GM18861 (cell line): ENCODE results near the gene CRYBA4.

Experiments
- ATAC-seq: cut with Tn5 transposase; IDR thresholded peaks from one replicate; pipeline ENCODE4 v1.9.1; 2021; ENCODE audit not compliant: unreplicated experiment

Gene CRYBA4

DNA sequence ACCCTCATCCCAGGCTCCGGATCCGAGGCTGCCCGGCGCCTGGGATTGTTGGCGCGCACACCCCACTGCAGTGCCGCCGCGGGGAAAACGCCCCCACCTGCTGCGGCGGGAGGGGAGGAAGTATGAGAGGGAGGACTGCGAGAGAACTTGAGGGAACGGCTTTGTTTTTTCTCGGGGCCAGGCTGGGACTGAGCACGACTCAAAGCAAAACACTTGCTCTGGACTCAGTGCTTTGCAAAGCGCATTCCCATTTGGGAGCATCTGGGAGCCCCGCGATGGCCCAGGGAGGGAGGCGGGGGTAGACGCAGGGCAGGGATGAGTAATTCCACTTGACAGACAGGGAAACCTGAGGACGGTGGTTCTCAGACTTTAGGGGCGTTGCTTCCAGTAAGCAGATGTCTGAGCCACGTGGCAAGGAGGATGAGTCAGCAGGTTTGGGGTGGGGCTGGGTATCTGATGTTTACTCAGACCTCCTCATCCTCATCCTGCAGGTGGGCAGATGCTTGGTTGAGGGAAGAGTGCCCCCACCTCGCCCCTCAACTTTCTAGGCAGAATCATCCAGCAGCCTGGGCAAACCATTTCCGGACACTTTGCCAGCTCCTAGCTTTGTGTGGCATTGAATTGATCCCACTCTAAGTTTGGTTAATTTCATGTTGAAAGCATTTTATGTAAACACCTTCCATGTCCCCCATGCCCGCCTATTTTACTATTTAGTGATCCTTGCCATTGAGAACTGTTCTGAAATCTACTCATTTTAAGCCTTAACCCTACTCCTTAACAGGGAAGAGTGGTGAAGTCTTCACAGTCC lies 37.1 kb downstream of the CRYBA4 start:
- ATAC-seq = no peak

DNA sequence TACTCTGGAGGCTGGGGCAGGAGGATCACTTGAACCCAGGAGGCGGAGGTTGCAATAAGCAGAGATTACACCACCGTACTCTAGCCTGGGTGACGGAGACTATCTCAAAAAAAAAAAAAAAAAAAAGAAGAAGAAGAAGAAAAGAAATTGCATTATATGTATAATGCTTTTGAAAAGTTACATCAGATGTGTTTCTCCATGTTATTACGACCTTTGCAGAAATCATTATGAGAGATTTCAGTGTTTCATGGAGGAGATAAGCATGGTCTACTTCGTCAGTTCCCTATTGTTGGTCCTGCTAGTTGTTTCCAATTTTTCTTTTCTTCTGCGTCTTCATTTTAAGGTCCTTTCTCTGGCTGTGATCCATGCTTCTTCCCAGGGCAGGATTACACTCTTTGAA lies 38.6 kb downstream of the CRYBA4 start:
- ATAC-seq = no peak

DNA sequence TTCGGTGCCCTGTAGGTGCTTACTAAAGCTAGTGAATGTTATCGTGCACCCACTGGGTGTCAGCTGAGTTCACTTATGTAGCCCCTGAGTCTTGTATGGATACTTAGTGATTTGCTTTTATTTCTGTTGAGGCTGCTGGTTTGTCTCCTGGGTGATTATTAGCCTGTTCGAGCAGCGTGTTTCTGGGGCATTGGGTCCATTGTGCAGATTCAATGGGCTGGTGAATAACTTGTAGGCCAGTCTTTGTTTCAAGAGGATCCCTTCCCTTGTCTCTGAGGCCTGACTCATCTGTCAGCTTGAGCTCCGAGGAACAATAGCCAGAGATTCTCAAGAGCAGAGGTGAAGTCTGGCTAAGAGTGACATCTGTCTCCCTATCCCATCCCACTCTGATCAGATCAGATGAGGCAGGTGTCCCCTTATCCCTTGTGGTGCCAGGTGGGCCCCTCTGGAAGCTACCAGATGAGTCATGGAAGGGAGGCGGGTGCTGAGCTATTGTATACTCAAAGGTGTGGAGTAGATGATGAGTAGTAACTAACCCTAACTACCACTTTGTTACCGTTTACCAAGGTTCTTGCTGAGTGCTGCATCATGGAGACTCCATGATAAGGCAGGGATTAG lies 39.3 kb downstream of the CRYBA4 start:
- no peak for ATAC-seq

DNA sequence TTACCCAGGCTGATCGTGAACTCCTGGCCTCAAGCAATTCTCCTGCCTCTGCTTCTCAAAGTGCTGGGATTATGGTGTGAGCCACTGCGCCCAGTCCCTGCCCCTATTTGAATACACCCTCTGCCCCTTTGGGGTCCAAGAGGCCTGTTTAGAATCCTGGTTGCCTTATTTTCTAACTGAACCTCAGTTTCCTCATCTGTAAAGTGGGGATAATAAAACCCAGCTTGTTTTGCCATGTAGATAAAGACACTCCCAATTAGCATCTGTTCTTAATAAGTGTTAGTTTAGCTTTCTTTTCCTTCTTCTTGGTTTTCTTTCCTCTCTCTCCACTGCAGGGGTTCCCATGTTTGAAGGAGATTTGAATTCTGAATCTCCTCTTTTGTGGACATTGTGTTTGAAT lies 40.4 kb downstream of the CRYBA4 start:
- ATAC-seq = no peak

DNA sequence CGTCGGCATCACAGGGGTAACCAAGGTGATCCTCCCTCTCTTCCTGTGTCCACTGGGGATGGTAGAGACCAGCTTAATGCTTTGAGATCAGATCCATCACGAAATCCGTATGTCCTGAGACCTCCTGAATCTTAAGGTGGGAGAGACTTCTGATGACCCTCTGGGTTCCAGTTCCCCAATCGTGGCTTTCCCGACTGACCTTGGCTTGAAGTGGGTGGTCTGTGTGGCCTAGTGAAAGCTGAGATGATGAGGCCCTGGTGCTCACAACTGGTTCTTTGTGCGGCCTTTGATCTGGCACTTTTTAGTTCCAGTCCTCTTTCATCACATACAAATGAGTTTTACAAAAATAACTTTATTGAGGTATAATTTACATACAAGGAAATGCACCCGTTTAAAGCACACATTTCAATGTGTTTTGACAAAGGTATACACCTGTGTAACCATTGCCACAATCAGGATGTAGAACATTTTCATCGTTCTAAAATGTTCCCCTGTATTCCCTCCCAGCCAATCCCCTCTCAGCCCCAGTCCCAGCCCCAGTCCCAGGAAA lies 41.7 kb downstream of the CRYBA4 start:
- no peak for ATAC-seq

DNA sequence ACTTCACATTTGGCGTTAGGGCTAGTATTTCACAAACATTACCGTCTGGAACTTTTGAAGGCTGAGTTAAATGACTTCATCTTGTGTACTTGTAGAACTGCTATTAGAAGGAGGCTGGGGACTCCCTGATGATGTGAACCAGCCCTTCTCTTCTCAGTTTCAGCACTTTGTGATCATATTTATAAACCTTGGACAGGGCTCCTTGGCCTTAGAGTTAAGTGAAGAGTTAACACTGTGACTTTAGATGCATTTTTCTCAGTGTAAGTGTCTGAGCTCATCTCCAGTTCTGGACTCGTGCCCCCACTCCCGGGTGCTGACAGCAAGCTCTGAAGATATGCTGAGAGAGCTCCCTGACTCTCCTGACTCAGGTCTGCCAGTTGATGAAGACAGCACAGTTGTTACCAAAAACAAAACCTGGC lies 44.1 kb downstream of the CRYBA4 start:
- no peak for ATAC-seq

DNA sequence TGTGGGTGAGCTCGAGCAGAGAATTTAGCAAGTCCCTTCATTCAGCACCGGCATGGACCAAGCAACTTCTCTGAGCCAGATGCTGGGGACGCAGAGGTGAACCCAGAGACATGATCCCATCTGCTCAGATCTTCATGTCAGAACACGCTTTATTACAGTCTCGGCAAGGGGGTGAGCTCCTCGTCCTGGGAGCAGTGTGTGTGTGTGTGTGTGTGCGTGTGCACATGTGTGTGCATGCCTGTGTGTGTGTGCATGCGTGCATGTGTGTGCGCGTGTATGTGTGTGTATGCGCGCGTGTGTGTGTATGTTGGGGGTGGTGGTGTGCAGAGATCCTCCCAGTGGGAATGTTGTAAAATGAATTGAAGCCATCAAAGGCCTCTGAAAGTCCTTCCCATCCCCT lies 45.4 kb downstream of the CRYBA4 start:
- no peak for ATAC-seq

DNA sequence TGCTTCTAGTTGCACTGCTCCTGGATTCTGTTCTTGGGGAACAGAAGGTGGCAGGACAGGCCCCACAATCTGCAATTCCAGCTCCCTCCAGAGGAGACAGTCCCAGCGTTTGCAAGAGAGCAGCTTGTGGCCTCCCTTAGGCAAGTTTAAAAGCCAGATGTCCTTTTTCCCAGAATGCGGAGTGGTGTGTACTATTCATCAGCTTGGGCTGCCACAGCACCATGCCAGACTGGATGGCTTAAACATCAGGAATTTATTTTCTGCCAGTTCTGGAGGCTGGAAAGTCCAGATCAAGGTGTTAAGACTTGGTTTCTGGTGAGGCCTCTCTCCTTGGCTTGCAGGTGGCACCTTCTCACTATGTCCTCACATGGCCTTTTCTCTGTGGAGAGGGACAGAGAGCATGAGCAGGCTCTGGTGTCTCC lies 47.3 kb downstream of the CRYBA4 start:
- no peak for ATAC-seq

DNA sequence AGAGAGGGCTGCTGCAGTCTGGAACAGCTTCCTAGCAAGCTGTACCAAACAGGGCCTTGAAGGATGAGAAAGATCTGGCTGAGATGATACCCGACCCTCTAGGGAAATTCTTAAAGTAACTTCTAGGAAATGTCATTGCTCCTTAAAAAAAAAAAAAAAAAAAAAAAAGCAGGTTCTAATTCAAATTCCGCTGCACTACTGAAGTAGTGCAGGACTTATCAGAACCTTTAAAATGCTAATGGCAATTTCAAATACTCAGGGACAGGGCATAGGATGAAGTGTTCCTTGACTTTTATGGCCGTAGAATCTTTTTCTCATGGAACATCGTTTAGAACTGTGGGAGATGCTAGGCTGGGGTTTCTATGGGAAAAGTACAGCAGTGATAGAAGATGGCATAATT lies 48.7 kb downstream of the CRYBA4 start:
- ATAC-seq = no peak

DNA sequence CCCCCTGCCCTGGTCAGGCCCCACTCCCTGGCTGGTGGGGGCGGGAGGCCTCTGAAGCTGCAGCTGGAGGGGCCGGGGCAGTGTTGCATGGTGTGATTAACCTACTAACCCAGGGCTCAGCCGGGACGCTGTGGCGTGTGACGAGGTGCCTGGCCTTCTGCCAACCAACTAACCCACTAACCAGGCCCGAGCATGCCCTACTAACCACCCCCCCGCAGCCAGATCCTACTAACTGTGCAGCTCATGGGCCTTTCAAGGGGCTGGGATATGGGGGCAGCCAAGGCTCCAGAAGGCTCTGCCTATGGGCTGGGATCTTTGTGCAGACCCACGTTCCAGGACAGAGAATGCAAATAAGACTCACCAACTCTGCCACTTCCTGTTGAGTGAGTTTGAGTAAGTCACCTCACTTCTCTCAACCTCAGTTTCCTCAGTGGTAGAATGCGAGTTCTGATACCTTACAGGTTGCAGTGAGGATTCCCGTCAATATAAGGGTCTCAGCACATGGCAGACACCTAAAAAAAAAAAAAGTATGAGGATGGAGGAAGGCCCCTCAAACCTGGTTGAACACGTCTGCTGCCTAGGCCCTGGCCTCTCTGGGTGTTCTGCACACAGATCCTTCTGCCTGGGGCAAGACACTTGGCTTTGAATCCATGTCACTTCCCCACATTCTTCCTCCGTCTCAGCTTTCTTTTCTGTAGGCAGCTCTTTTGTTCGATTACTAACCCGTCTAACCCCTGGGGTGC lies 49.7 kb downstream of the CRYBA4 start:
- no peak for ATAC-seq

DNA sequence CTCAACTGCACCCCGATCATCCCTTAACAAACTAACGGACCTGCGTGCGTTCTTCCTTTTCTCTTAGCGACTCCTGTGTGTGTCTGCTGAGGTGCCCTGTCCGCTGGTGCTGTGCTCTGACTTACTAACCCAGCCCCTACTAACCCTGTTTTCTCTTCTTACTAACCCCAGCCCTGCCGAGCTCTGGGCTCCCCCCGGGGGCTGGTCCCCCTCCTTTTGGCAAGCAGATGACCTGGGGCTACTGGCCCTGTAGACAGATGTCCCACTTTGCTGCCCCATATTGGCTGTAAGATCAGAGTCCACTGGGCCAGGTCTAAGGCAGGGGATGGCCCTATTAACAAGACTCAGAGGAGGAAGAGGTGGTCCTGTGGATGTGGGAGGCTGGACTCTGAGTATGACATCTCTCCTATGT lies 50.3 kb downstream of the CRYBA4 start:
- peak; percentile 4 for ATAC-seq

DNA sequence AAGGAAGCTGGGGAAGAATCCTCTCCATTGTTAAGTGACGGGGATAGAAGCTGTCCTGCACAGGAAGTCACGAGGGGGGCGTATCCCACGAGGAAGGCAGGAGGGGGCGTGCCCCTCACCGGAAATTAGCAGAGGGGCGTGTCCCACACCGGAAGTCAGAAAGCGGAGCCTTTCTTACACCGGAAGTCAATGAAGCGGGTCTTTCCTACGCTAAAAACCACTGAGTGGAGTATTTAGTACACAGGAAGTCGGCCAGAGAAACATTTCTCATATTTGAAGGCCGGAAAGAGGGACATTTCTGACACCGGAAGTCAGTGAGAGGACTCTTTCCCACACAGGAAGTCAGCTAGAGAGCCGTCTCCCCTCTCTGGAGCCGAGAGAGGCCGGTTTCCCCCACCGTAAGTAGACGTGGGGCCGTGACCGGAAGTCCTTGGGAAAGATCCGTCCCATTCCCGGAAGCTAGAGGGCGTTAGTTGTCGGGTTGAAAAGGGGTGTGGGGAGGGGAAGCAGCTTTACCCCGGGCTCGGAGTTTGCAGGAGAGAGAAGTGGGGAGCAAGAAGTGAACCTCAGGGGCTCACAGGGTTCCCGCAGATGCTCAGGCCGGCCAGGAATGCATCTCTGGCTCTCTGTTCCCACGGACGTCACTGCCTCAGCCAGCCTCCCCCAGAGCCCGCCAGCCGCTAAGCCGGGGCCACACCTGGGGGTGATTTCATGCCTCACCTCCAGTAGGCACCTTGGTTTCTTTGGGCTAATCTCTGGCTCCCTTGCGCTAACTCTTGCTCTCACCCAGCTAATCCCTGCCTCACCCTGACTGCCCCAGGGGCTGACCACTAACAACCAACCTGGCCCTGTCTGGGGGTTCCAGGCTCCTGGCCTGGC lies 51.1 kb downstream of the CRYBA4 start:
- ATAC-seq = peak; percentile 50

DNA sequence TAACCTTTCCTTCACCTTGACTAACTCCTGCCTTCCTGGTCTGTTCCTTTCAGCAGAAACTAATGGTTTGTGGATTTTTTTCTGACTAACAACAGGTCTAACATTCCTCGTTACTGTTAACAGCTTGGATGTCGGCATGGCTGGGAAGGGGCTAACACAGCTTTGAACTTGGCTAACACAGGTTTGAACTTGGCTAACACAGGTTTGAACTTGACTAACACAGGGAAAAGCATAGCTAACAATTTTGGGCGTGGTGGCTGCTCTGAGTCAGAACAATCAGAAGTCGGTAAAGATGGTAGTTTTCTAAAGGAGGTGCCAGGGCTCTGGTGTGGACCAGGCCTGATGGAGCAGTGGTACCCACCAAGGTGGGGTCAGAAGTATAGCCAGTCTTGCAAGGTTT lies 51.7 kb downstream of the CRYBA4 start:
- no peak for ATAC-seq

DNA sequence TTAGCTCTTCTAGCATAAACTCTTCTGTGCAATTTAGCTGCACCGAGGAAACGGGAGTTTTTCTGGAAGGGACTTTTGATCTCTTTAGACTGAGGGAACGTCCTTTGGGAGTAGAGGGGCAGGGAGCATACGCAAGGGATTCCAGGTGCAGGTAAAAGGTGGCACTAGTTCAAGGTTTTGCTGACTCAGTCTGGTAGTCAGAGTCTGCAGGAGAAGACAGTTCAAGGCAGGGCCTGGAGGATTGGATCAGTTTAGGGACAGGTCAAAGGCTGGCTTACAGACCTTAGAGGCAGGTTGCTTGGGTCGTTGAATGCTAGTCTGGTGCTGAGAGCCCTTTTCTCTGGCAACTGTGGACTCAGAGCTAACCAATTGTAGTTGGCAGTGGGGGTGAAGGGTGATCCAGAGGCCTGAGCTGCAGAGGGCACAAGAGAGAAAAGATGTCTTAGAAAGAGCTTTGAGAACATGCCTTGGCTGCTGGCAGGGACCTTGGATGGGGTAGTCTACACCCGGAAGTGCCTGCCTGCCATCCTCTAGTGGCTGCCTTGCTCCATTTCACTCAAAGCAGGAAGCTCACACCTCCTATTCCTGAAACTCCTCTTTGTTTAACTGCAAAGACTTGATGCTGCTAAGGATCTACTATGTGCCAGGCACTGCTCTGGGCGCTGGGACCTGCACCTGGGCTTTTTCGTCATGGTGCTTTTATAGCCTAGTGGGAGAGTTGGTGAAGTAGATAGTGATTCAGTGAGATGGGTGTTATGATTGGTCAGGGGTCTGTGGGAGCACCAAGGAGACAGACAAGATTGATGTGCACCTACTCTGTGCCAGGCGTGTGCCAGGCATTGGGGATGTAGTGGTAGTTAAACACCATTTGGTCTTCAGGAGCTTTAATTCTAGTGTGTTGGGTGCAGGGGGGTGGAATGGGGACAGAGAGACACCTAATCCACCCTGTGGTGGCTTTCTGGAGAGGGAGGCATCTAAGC lies 52.7 kb downstream of the CRYBA4 start:
- no peak for ATAC-seq

DNA sequence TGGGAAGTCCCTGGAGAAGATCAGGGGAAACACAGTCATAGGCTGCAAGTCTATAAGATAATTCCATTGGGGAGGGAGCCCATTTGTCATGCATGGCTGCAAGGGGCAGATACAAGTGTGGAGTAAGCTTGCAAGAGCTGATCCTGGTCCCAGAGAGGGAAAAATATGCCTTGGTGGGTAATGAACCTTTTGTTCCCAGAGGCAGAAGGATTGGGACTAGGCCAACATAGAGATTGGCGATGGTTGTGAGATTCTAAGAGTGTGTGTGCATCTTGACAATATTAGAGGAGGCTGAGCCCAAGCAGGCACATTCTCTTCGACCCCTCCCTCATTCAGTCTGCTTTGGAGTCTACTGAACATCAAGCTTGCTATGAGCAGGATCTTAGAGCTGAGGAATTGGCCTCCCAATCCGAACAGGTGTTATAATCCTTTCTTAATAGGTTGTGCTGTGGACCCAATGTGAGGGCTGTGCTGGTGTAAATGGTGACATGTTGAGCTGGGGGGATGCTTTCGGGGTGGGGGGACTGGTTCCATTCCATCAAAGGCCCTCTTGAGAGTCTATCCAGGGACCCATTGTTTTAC lies 54.0 kb downstream of the CRYBA4 start:
- ATAC-seq = no peak

DNA sequence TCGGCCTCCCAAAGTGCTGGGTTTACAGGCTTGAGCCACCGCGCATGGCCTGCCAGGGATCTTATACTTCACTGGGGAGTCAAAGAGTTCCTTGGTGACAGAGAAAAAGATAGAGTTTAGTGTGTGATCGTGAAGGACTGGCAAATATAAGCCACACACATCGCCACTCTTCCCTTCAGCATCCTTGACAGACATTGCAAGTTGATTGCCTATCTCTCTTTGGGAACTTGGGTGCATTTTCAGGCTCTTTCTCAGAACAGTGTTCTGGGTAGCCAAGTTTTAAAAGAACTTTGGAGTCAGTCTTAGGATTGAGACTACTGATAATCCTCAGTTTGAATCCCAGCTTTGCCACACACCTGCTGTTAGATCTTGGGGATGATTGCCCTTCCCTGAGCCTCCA lies 55.5 kb downstream of the CRYBA4 start:
- no peak for ATAC-seq

DNA sequence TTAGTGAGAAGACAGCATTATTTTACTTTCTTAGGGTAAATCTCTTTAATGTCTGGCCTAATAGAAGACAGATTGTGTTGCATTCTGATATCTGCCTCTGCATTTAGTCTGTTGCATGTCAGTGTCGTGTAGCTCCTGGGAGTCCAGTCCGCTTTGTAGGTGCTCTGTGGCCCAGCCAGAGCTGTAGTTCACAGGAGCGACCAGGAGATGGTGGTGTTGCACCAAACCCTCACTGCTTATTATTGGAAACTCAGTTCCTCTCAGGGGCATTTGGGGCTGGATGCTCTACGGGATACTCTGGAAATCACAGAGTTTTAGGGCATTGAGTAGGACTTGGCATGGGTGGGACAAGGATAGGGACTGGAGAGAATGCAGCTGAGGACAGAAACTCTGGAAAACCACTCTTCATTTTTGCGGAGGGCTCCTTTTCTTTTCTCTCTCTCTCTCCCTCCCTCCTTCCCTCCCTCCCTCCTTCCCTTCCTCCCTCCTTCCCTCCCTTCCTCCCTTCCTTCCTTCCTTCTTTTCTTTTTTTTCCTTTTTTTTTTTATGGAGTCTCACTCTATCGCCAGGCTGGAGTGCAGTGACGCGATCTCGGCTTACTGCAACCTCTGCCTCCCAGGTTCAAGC lies 57.4 kb downstream of the CRYBA4 start:
- ATAC-seq = no peak
